ENCODE data around the gene TMEM218. TPM values are rescaled to one million over a fixed set of nuclear protein-coding genes. Genes with fewer than 3 reads are reported as not detected.
"Not testable (repeated sequence)": the region's sequence is repeated elsewhere in the genome, so short reads cannot be mapped to it uniquely, and the experiment has no call there.

TMEM218 gene
- total RNA-seq, 1 experiment from 2014 or later = 14.3 TPM

DNA sequence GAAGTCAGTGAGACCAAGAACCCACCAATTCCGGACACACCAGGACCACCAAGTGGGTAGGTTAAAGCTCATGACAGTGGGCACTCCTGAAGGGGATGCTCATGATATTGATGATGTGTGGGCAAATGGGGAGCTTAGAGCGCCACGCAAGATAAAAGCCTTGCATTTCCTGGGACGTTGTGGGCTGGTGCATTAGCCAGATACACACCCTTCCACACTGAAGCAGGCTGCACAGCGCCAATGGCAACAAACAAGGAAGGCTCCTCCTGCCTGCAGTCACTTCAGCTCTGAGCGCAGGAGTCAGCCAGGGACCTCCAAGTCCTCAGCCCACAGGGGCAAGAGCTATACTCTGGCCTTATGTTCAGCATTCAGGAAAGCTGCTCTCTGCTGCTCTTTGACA is 20.6 kb downstream of the TMEM218 start:
- H3K56ac ChIP-seq (ENCODE audit: insufficient read length, low read depth, low read length) = no peak overlapping the region
- no peak overlapping the region for H2AK5ac ChIP-seq (ENCODE audit: insufficient read length, low read length)
- no peaks in the 10 kb centered on the region for H3K79me1 ChIP-seq (ENCODE audit: insufficient read depth, low read depth, low read length, poor library complexity, severe bottlenecking)
- H3K27ac ChIP-seq (ENCODE audit: insufficient read length, low read depth, low read length) = no peak overlapping the region
- Mint-ChIP-seq H3K27me3 (ENCODE audit: low read depth) (peaks cover 1% of the 10 kb centered on the region), H3K4me1 (peaks cover 28 to 29% of the 10 kb centered on the region in 2 experiments), H3K4me3 (no peak overlapping the region), H3K9me3 (no peaks in the 10 kb centered on the region), H3K27ac (no peak overlapping the region), H3K36me3 (ENCODE audit: insufficient read depth in 1 of 3, low read depth in 3 of 3) (peaks cover 0 to 6% (median 0%) of the 10 kb centered on the region in 3 experiments; a peak in 2 of 7 replicates)
- no peak overlapping the region for H2AFZ ChIP-seq (ENCODE audit: low read length)
- no peak overlapping the region for H2BK12ac ChIP-seq (ENCODE audit: insufficient read length, low read depth, low read length)
- no peak overlapping the region for H3K4me2 ChIP-seq (ENCODE audit: insufficient read depth, insufficient read length, low read length)
- no peak overlapping the region for H3K4ac ChIP-seq (ENCODE audit: low read depth, low read length)
- H3K14ac ChIP-seq (ENCODE audit: insufficient read depth, low read length) = no peak overlapping the region
- H2BK20ac ChIP-seq (ENCODE audit: low read depth, low read length, poor library complexity, severe bottlenecking) = no peak overlapping the region
- no peaks in the 10 kb centered on the region for H3K9me3 ChIP-seq (ENCODE audit: control insufficient read depth, low read depth, low read length)
- H2BK5ac ChIP-seq (ENCODE audit: insufficient read length, low read length) = no peak overlapping the region
- no peak overlapping the region for H4K5ac ChIP-seq (ENCODE audit: insufficient read length, low read depth, low read length)
- no peak overlapping the region for H4K91ac ChIP-seq (ENCODE audit: insufficient read length, low read depth, low read length)
- no peak overlapping the region for H4K8ac ChIP-seq (replicated peaks; ENCODE audit: insufficient read length, low read depth, low read length)
- no peak overlapping the region for H2BK15ac ChIP-seq (ENCODE audit: low read depth, low read length)
- H3K23me2 ChIP-seq (ENCODE audit: insufficient read length, low read depth, low read length, poor library complexity, severe bottlenecking) = no peaks in the 10 kb centered on the region
- no peak overlapping the region for H3K18ac ChIP-seq (ENCODE audit: insufficient read length, low read depth, low read length)
- no peak overlapping the region for H3T11ph ChIP-seq (ENCODE audit: low read length)
- no peak overlapping the region for H2BK120ac ChIP-seq (ENCODE audit: low read depth, low read length, poor library complexity, severe bottlenecking)
- no CpG with 5 or more reads among the region's 6 CpGs for WGBS (ENCODE audit: extremely low coverage, insufficient read length, low lambda C conversion rate)
- no peaks in the 10 kb centered on the region; the same call in 1 of the 2 replicates for H3K4me1 ChIP-seq (ENCODE audit: insufficient read depth, low read length)
- no peak overlapping the region for H3K23ac ChIP-seq (ENCODE audit: insufficient read length, low read depth, low read length)
- TF ChIP-seq, protein P1, sequence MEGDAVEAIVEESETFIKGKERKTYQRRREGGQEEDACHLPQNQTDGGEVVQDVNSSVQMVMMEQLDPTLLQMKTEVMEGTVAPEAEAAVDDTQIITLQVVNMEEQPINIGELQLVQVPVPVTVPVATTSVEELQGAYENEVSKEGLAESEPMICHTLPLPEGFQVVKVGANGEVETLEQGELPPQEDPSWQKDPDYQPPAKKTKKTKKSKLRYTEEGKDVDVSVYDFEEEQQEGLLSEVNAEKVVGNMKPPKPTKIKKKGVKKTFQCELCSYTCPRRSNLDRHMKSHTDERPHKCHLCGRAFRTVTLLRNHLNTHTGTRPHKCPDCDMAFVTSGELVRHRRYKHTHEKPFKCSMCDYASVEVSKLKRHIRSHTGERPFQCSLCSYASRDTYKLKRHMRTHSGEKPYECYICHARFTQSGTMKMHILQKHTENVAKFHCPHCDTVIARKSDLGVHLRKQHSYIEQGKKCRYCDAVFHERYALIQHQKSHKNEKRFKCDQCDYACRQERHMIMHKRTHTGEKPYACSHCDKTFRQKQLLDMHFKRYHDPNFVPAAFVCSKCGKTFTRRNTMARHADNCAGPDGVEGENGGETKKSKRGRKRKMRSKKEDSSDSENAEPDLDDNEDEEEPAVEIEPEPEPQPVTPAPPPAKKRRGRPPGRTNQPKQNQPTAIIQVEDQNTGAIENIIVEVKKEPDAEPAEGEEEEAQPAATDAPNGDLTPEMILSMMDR (conservative IDR thresholded peaks at IDR 0.05) = no peak
- no peak overlapping the region for H3K9ac ChIP-seq (ENCODE audit: extremely low read depth, insufficient read length, low read length)
- DNase-seq = no peak
- no peaks in the 10 kb centered on the region for H3K27me3 ChIP-seq (ENCODE audit: insufficient read depth, low read length)
- no peaks in the 10 kb centered on the region for H4K20me1 ChIP-seq (ENCODE audit: control insufficient read depth, insufficient read depth, insufficient read length)
- H3K79me2 ChIP-seq (ENCODE audit: insufficient read depth, low read length) = no peaks in the 10 kb centered on the region

DNA sequence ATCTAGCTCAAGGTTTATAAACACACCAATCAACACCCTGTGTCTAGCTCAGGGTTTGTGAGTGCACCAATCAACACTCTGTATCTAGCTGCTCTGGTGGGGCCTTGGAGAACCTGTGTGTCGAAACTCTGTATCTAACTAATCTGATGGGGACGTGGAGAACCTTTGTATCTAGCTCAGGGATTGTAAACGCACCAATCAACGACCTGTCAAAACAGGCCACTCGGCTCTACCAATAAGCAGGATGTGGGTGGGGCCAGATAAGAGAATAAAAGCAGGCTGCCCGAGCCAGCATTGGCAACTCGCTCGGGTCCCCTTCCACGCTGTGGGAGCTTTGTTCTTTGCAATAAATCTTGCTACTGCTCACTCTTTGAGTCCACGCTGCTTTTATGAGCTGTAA is 21.3 kb downstream of the TMEM218 start:
- H3K56ac ChIP-seq (ENCODE audit: insufficient read length, low read depth, low read length); H3K79me2 ChIP-seq (ENCODE audit: insufficient read depth, low read length); H3K79me1 ChIP-seq (ENCODE audit: insufficient read depth, low read depth, low read length, poor library complexity, severe bottlenecking); H3K4me1 ChIP-seq (ENCODE audit: insufficient read depth, low read length); H4K91ac ChIP-seq (ENCODE audit: insufficient read length, low read depth, low read length); H3K18ac ChIP-seq (ENCODE audit: insufficient read length, low read depth, low read length); H3K23ac ChIP-seq (ENCODE audit: insufficient read length, low read depth, low read length); H2BK5ac ChIP-seq (ENCODE audit: insufficient read length, low read length); H3K9me3 ChIP-seq (ENCODE audit: control insufficient read depth, low read depth, low read length); H4K5ac ChIP-seq (ENCODE audit: insufficient read length, low read depth, low read length); H3K27me3 ChIP-seq (ENCODE audit: insufficient read depth, low read length); H2BK20ac ChIP-seq (ENCODE audit: low read depth, low read length, poor library complexity, severe bottlenecking); H2AFZ ChIP-seq (ENCODE audit: low read length); H3K9me3 Mint-ChIP-seq; H3K4ac ChIP-seq (ENCODE audit: low read depth, low read length); H2AK5ac ChIP-seq (ENCODE audit: insufficient read length, low read length); H3K27me3 Mint-ChIP-seq (ENCODE audit: low read depth); H3K4me2 ChIP-seq (ENCODE audit: insufficient read depth, insufficient read length, low read length); H3K36me3 Mint-ChIP-seq (ENCODE audit: insufficient read depth in 1 of 3, low read depth in 3 of 3); H3K27ac ChIP-seq (ENCODE audit: insufficient read length, low read depth, low read length); H3K14ac ChIP-seq (ENCODE audit: insufficient read depth, low read length); H3K23me2 ChIP-seq (ENCODE audit: insufficient read length, low read depth, low read length, poor library complexity, severe bottlenecking); H3K4me3 Mint-ChIP-seq; H3T11ph ChIP-seq (ENCODE audit: low read length); H3K27ac Mint-ChIP-seq; H4K20me1 ChIP-seq (ENCODE audit: control insufficient read depth, insufficient read depth, insufficient read length); H4K8ac ChIP-seq (replicated peaks; ENCODE audit: insufficient read length, low read depth, low read length); H2BK12ac ChIP-seq (ENCODE audit: insufficient read length, low read depth, low read length); H2BK15ac ChIP-seq (ENCODE audit: low read depth, low read length); H2BK120ac ChIP-seq (ENCODE audit: low read depth, low read length, poor library complexity, severe bottlenecking); H3K9ac ChIP-seq (ENCODE audit: extremely low read depth, insufficient read length, low read length); DNase-seq: not testable (repeated sequence)
- no CpG with 5 or more reads among the region's 10 CpGs for WGBS (ENCODE audit: extremely low coverage, insufficient read length, low lambda C conversion rate)
- peaks cover 26% of the 10 kb centered on the region in 2 experiments for H3K4me1 Mint-ChIP-seq

Data from H9 (cell line).